ENCODE results near the gene JARID2. TPM values are rescaled to one million over a fixed set of nuclear protein-coding genes. Genes with fewer than 3 reads are reported as not detected.
A peak's percentile ranks its signal among the peaks of the same experiment; 100 is the strongest.
"Not testable (repeated sequence)": the region's sequence is repeated elsewhere in the genome, so short reads cannot be mapped to it uniquely, and the experiment has no call there.

JARID2 gene
- polyA plus RNA-seq, 3 donors = 29.0 to 32.0 (median 29.8) TPM

DNA sequence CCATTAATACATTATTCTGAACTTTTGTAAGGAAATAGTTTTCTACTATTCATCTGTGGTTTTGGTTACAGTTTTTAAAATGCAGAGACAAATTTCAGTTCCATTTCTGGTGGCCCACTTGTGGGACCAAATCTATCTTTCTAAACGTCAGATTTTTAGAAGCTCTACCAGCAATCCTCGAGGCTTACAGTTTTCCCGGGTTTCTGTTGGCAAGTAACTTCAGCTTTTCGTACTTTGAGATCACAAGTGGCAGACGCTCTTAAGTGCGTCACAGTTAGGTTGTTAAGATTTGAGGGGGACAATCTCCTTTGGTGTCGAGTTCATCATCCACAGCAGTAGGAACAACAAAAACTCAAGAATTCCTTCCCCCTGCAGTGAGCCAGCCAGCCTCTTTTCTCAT is 60.0 kb downstream of the JARID2 start:
- DNase-seq = no peak

DNA sequence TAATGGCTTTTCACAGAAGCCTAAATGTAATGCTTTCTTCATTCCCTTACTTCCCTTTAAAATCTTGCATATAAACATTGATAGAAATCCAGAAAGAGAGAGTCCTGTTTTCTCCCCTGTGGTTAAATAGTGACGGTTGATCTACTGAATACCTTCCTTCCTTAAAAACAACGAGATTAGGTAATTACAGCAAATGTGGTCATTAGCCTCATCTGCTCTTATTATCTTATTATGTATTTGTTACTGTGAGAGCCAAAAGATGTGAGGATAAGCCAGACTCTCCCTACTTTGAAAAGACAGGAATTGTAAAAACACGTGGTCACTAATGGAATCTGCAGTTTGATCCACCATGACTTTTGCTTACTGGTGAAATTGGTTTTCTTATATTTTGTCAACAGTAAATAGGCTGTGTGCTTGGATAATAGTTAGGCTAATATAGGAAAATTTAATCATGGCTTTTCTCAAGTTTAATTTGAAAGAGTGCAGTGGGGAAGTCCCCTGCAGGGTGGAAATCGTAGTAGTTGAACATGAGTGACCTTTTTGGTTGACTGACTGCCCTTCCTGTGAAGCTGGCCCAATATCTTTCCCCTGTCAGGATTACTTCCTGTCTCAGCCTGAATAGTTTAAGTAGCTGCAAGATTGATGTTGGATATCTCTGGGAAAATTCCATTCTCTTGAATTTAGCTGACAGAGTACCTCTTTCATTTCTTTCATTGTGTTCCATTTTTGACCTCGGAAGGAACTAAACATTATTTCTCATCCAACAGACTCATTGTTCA is 62.8 kb downstream of the JARID2 start:
- peak; percentile 29 for DNase-seq

DNA sequence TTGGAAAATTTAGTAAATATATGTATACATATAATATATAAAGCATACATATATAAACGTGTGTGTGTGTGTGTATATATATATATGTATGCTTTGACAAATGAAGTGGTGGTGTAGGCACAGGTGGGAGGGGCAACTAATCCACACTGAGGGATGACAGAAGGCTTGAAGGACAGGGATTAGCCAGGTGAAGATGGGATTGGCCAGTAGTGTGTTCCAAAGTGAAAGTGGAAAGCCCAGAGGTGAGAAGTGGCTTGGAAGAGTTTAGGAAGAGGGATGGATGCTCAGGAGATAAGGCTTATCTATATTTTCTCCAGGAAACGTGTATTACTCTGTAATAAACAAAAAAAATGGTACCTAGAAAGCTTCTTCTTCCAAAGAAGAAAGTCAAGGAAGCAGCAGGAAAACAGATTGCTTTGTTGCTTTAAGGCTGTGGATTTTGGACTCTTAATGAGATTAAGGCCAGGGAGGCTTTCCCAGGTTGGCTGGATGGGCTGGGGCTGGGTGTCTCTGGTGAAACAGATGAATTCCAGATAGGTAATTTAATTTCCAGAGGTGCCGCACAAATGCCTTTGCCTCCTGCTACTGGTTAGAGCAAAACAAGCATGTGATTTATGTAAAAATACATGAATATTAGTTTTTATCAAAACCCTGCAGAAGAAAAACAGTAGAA is 63.9 kb downstream of the JARID2 start:
- no peak for DNase-seq

DNA sequence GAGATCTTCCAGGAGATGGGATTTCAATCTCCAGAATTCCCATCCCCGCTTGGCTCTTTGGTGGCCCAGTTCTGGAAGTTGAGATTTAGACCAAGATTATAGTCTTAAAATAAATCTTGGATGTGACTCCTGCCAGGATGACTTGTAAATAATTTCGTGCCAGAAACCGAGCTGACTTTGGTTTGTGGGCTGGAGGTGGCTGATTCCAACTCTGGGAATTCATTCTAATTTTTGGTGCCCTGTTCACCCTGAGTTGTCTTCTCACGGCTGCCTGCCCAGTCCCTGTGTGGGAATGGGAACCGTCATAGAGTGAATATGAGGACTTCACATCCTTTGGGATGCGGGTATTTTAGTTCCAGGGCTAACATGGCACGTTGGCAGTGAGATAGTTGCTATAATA is 64.8 kb downstream of the JARID2 start:
- no peak for DNase-seq

DNA sequence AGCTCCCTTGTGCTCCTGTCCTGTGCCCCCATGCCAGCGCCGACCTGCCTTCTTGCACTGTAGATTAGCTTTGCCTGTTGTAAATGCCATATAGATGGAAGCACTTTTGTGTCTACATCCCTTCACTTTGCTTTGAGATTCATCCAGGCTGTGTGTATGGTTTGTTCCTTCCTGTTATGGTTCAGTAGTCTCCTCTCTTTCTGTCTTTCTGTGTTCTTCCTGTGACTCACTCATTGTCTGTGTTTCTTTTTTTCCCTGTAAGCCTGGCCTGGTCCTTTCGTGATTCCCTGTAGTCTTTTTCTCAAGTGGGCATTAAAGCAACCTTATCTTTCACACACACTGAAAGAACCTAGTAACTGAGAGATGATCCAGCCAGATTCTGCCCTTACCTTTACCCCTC is 66.6 kb downstream of the JARID2 start:
- DNase-seq = no peak

DNA sequence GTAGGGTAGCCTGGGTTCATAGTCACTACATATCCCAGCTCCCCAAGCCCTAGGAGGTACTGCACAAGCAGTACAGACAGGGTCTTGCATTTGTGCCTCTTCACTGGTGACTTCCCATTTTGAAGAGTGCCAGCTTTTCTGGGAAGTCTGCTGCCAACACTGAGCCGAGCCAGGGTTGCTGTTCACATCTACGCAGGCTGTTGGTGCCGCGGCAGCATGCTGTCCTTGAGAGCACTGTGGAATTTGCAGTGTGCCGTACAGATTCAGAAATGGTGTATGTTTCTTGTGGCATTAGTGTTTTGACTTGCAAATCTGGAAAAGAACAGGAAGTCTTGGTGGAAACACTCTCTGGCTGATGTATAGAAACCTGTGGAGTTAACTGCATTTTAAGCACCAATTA is 67.5 kb downstream of the JARID2 start:
- no peak for DNase-seq

DNA sequence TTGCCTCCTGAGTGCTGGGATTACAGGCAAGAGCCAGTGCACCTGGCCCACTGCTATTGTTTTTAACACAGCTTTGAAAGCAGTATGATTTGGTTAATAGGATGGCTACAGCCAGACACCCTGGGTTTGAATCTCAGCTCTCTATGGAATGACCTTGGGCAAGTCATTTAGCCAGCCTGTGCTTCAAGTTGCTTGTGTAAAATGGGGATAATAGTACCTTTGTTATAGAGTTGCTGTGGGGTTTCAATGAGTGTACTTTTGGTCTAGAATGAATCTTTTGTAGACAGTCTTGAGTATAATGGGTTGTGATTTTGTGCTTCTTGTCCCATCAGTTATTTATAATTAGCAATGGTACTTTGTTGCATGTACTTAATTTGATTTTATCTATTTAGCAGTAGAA is 70.9 kb downstream of the JARID2 start:
- DNase-seq = no peak

DNA sequence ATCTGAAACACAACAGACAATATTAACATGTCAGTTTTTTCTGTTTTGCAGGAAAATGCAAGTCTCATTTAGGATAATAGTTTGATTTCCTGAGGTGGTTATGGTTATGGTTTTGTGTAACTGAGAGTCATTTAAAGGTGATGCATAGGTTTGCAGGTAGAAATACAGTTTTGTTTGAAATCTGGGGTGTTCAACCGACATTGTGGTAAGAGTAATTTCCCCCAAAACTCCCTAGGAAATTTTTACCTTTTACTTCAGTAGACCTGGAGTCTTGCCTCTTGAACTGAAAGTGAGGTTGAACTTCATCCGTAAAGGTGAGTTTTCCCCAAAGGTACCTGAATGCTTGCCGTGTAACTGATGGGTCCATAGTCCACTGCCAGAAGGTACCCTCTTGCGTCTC is 71.4 kb downstream of the JARID2 start:
- DNase-seq = no peak

DNA sequence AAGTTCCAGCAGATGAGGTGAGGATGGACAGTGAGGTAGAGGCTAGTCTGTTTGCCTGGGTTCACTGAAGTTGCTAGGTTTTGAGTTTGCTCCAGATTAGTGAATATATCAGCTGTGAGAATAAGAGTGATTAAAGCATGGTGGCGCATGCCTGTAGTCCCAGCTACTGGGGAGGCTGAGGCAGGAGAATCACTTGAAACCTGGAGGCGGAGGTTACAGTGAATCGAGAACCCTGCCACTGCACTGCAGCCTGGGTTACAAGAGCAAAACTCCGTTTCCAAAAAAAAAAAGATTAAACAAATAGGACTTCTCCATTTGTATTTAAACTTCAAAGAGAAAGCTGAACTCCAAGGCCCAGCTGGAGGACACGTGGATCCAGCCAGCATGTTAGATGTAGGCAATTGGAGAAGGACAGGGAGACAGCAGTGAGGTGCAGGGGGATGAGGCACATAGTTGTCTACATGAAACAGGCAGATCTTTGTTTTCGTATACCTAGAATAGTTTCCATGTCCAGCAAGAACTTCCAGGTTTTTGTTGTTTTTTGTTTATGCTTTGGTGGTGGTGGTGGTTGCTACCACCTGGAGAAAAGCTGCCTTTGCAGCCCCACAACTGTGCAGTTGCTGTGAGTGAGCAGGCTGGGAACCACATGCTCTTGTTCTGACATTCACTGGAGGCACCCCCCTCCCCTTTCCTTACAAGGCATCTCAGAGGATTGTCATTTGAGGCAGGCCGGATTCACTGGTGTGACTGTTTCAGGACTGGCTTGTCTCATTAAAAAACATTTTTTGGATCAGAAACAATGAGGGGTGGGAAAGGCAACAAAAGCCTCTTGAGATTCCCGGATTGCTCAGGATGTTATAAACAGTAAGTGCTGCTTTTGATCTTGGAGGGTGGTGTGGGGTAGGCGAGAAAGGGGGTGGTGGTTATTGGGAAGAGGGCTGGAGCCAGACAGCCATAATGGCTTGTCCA is 72.3 kb downstream of the JARID2 start:
- no peak for DNase-seq

DNA sequence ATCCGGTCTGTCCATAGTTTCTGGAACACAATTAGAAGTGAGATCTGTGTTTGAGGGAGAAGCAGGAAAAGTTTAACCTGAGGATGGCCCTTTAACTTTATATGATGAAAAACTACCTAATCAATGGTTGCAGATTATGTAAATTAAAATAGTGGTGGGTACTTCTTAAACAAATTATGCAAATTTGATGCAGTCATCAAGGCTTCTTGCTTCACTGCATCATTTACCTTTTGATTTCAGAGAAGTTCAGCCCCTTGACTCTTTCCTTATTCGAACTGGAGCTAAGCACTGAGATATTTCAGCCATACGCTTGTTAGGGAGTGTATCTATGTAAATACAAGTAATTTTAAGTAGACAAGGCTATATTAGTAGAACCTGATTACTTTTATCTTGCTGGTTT is 73.8 kb downstream of the JARID2 start:
- no peak for DNase-seq

DNA sequence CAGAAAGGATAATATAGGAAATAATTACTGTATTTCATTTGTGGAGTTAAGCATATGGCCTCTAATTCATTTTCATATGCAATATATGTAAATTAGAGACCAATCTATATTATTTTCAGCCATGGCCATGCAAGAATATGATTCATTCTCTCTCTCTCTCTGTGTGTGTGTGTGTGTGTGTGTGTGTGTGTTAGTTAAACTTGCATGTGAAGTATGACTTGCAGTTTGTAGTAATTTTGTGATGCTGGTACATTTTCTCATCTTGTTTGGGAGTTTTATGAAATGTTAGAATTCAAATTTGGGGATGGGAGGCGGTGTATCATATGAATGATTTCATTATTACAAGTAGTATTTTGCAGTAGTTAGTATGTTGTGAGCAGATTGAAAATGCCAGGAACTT is 74.8 kb downstream of the JARID2 start:
- DNase-seq = no peak

DNA sequence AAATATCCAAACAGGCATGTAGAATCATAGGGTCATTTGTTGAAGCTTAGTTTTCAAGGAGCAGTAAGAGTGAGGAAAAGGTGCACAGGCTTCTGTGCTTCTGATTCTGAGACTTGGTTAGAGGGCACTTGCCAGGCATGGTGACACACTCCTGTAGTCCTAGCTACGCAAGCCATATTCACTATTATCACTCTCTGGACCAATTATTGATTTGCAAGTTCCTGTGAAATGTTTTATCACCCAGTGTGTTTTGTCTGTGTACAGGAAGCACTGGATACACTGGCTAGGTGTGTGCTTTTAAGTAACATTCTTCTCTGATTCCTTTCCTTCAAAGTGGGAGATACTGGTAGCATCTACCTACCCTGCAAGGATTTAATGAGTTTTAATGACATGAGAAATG is 76.3 kb downstream of the JARID2 start:
- no peak for DNase-seq

DNA sequence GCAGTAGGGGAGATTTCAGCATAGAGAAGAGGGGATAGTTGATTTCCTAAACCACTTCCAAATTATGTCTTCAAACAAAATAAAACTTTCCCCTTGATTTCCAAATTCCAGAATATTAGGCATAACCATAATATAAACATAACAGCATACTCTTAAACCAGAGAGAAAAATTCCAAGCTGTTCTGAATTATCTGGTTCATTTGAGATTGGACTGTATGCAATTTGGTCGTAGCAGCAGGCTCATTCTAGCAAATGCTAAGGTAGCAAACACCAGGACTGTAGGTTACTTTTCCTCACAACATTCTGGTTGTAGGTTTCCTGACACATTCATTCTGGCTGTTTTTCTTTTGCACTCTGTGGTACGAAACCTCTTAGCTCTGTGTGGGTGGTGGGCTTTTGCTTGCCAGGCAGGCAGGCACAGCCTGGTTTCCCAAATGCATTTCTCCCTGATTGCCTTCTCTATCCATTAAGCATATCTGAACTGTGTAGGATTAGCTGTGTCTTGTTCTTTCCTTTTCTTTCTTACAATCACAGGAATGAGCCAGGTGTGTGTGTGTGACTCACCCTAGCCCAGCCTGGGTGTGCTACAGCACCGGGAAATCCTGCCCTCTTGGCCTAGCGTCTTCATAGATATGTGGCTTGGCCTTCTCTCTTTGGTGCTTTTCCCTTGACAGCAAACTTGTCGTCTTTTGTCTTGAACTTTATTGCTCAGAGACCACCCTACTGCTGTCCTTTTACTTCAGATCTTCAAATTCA is 77.1 kb downstream of the JARID2 start:
- DNase-seq = no peak

DNA sequence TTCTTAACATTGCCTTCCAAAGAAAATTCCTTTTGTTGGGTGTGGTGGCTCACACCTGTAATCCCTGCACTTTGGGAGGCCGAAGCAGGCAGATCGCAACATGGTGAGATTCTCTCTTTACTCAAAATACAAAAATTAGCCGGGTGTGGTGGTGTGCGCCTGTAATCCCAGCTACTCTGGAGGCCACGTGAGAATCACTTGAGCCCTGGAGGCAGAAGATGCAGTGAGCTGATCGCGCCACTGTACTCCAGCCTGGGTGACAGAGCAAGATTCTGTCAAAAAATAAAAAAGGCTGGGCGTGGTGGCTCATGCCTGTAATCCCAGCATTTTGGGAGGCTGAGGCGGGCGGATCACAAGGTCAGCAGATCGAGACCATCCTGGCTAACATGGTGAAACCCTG is 77.7 kb downstream of the JARID2 start:
- not testable (repeated sequence) for DNase-seq

DNA sequence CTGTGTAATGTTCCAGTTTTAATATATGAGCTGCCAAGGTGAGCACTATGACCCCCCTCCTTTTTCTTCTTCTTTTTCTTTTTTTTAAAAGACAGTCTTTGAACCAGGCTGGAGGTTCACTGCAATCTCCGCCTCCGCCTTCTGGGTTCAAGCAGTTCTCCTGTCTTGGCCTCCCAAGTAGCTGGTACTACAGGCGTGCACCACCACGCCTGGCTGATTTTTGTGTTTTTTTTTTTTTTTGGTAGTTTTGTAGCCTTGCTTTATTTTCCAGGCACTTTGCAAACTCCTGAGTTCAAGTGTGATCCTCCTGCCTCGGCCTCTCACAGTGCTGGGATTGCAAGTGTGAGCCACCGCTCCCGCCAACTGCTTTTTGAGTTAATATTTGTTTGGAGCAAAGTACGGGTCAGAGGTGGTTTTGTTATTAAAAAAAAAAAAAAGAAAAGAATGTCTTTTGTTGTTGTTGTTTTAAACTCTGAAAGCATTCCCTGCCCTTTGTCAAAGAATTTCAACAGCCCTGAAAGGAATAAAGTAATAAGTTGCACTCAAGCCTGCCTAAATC is 78.6 kb downstream of the JARID2 start:
- no peak for DNase-seq

DNA sequence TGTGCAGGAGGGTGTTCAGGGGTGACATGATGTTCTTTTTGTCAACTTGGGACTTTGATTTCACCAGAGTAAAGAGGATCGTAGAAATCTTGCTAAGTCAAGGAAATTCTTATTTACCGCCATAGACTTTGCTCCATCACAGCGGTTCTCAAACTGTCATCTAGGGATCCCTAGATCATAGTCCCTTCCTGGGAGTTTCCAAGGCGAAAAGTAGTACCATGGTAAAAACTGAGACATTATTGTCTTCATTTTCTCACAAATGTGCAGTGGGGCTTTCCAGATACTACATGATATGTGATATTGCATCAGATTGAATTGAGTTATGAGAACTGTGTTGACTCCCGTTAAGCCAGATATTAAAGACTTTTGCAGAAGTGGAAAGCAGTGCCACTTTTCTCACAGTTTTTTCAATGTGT is 79.7 kb downstream of the JARID2 start:
- no peak for DNase-seq

DNA sequence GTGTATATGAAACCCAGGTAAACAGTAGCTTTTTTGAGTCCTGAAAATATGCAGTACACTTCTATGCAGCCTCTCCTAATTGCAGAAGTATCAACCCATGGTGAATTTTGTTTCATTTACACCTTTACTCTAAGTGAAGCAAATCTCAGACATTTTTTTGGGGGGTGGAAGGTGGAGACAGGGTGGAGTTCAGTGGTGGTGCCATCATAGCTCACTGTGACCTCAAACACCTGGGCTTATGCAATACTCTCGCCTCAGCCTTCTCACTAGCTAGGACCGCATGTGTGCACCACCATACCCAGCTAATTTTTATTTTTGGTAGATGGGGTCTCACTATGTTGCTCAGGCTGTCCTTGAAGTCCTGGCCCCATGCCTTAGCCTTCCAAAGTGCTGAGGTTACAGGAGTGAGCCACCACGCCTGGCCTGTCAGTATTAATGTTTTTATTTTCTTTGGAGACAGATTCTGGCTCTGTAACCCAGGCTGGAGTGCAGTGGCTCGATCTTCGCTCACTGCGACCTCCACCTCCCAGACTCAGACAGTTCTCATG is 80.3 kb downstream of the JARID2 start:
- DNase-seq = no peak

DNA sequence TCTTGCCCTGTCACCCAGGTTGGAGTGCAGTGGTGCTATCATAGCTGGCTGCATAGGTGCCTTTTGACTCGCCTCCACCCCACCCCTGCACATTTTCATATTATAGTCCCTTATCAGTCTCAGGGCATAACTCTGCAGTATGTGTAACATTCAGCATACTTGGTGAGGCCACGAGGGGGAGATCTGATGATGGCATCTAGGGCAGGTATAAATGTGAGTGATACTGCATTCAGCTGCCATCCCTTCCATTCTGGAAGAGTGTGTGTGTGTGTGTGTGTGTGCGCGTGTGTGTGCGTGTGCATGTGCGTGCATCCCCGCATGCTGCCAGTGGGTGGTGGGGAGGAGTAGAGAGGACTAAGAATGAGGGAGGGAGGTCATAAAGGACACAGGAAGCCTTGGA is 81.4 kb downstream of the JARID2 start:
- no peak for DNase-seq

DNA sequence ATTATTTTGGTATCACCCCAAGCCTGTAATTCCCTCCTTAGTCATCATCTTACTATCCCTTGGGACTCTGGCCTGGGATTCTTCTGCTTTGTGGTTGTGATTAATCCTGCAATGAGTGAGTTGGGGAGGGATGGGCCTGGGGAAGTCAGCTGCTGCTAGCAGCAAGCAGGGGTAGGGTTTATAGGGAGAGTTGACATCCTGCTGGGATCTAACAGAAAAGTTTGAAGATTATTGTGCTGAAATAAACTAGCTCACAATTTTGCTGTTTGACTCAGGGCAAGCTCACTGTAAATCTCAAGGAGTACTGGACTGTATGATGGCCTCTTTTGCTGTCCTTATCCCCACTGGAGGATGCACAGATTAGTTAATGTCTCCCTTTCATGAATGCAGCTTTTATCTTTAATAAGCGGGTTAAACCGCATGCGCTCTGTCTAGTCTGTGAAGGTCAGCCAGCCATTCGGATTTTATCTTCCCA is 83.4 kb downstream of the JARID2 start:
- DNase-seq = peak; percentile 26

DNA sequence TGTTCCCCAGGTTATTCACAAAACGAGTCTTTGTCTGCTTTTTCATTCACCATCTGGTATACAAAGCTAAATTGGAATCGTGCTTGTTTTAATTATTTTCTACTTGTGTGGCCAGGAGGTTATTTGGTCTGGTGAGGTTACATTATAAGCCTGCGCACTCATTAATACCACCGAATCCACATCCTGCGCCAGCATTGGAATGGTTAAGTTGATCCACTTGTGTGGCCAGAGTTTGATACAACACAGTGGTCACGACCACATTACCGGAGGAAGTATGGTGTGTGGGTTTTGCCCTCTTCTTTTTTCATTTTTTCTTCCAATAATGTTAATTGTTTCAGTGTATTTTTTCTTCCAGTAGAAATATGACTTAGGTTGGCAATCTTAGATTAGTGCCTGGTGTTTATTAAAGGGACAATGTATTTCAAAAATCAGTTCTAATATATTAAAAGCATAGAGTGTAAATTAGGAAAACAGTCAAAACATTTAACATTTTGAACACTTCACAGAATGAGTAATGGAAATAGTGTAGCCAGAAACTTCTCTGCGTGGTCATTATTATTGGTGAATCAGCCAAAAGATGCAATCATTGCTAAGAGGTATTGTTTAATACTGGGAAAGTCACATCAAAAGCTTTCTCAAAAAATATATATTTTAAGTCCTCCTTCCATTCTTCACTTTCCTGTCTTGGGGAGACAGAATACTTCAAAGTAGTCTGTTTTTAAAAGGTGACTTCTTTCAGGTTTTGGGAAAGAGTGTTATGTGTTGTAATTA is 84.5 kb downstream of the JARID2 start:
- DNase-seq = no peak
